IMR-90 (cell line): ENCODE data around the gene CADM1. TPM values are rescaled to one million over a fixed set of nuclear protein-coding genes. Genes with fewer than 3 reads are reported as not detected.

ENCODE experiments used
- ATAC-seq: fragments of 200-7000 bp; cut with Tn5 transposase; 2 replicates; pipeline ENCODE4 v1.9.1; 2020; ENCODE audit warnings: low read depth, mild to moderate bottlenecking, moderate library complexity
- BruUV-seq: library from RNA; stranded (reverse); fragments of 400-500 nt; replicated peaks from 2 replicates; lab custom pipeline; 2021; lab: Mats Ljungman, UMichigan
- CTCF ChIA-PET: fragments of 300-600 bp; formaldehyde crosslinking; extraction: SDS; loops from one replicate; lab custom pipeline; 2021; ENCODE audit warnings: antibody characterized with exemption; lab: Yijun Ruan, JAX
- POLR2A ChIA-PET: fragments of 300-600 bp; sonication (Branson Sonifier 250); formaldehyde crosslinking; loops from one replicate; lab custom pipeline; 2022; ENCODE audit warnings: antibody characterized with exemption; ENCODE audit not compliant: unreplicated experiment; lab: Charles Lee
- DNase-seq: peaks from one replicate; pipeline ENCODE4 v3.0.0; 2013
- H2AFZ ChIP-seq: replicated peaks from 2 replicates; pipeline ENCODE3; 2013; ENCODE audit warnings: low read length, mild to moderate bottlenecking; ENCODE audit not compliant: poor library complexity
- H2AK5ac ChIP-seq: 2 replicates; pipeline ENCODE4 v1.6.1; 2013; ENCODE audit warnings: low read depth, low read length, inconsistent platforms
- H2AK9ac ChIP-seq: replicated peaks from 2 replicates; pipeline ENCODE3; 2013; ENCODE audit warnings: mild to moderate bottlenecking, low read depth, low read length, moderate library complexity; ENCODE audit not compliant: poor library complexity
- H2BK120ac ChIP-seq: 2 replicates; pipeline ENCODE4 v1.6.1; 2013; ENCODE audit warnings: low read depth, low read length, inconsistent platforms
- H2BK15ac ChIP-seq: 3 replicates; pipeline ENCODE4 v1.6.1; 2013; ENCODE audit warnings: low read depth, low read length, inconsistent platforms
- H2BK20ac ChIP-seq: 2 replicates; pipeline ENCODE4 v1.6.1; 2013; ENCODE audit warnings: low read depth, mild to moderate bottlenecking, inconsistent platforms, low read length, moderate library complexity
- H2BK5ac ChIP-seq: 2 replicates; pipeline ENCODE4 v1.6.1; 2013; ENCODE audit warnings: mild to moderate bottlenecking, low read depth, low read length, inconsistent platforms; ENCODE audit not compliant: poor library complexity, severe bottlenecking
- H3K14ac ChIP-seq: replicated peaks from 2 replicates; pipeline ENCODE4 v1.6.1; 2013; ENCODE audit warnings: low read depth, low read length, inconsistent platforms
- H3K18ac ChIP-seq: 2 replicates; pipeline ENCODE4 v1.6.1; 2013; ENCODE audit warnings: low read depth, low read length, control low read depth
- H3K23ac ChIP-seq: 2 replicates; pipeline ENCODE4 v1.6.1; 2013; ENCODE audit warnings: low read depth, low read length, inconsistent platforms
- H3K27ac ChIP-seq: 2 replicates; pipeline ENCODE4 v1.5.1; 2013; ENCODE audit warnings: mild to moderate bottlenecking, control low read depth, low read length; ENCODE audit not compliant: insufficient read depth
- H3K27me3 ChIP-seq: 2 replicates; pipeline ENCODE4 v1.6.1; 2013; ENCODE audit warnings: low read length; ENCODE audit not compliant: control insufficient read depth, insufficient read depth
- H3K36me3 ChIP-seq: 2 replicates; pipeline ENCODE4 v1.6.1; 2013; ENCODE audit warnings: low read length, mixed read lengths; ENCODE audit not compliant: control insufficient read depth, insufficient read depth
- H3K4ac ChIP-seq: 2 replicates; pipeline ENCODE4 v1.6.1; 2013; ENCODE audit warnings: low read depth, low read length, inconsistent platforms
- H3K4me1 ChIP-seq: 2 replicates; pipeline ENCODE4 v1.6.1; 2013; ENCODE audit warnings: low read length, mixed read lengths; ENCODE audit not compliant: control insufficient read depth, insufficient read depth
- H3K4me2 ChIP-seq: 2 replicates; pipeline ENCODE4 v1.6.1; 2013; ENCODE audit warnings: low read depth, mild to moderate bottlenecking, control low read depth, low read length, moderate library complexity
- H3K4me3 ChIP-seq: 2 replicates; pipeline ENCODE4 v1.5.1; 2013; ENCODE audit warnings: low read depth, mild to moderate bottlenecking, control low read depth, low read length, moderate library complexity; ENCODE audit not compliant: insufficient read depth
- H3K56ac ChIP-seq: 2 replicates; pipeline ENCODE4 v1.6.1; 2013; ENCODE audit warnings: low read length, inconsistent platforms; ENCODE audit not compliant: insufficient read depth; ENCODE audit errors: extremely low read depth
- H3K79me1 ChIP-seq, 2 experiments: 2 replicates each; pipeline ENCODE4 v1.6.1; 2013; ENCODE audit warnings: low read length in 2 of 2, inconsistent platforms in 1 of 2, low read depth in 1 of 2
- H3K9ac ChIP-seq: 2 replicates; pipeline ENCODE4 v1.6.1; 2013; ENCODE audit warnings: low read depth, low read length, control low read depth
- H3K9me1 ChIP-seq: 2 replicates; pipeline ENCODE4 v1.6.1; 2013; ENCODE audit warnings: low read length, inconsistent platforms; ENCODE audit not compliant: insufficient read depth
- H3K9me3 ChIP-seq: 2 replicates; pipeline ENCODE4 v1.6.1; 2013; ENCODE audit warnings: low read length; ENCODE audit not compliant: control insufficient read depth, insufficient read depth
- H4K20me1 ChIP-seq: 2 replicates; pipeline ENCODE4 v1.6.1; 2013; ENCODE audit warnings: low read length, inconsistent platforms; ENCODE audit not compliant: insufficient read depth
- H4K5ac ChIP-seq: 2 replicates; pipeline ENCODE4 v1.6.1; 2013; ENCODE audit warnings: mild to moderate bottlenecking, low read depth, low read length, control low read depth
- H4K8ac ChIP-seq, 2 experiments: 2 replicates each; pipeline ENCODE4 v1.6.1; 2013; ENCODE audit warnings: low read depth in 2 of 2, low read length in 2 of 2, control low read depth in 1 of 2, inconsistent platforms in 1 of 2
- H4K91ac ChIP-seq: 2 replicates; pipeline ENCODE4 v1.6.1; 2013; ENCODE audit warnings: low read depth, low read length, inconsistent platforms; ENCODE audit not compliant: insufficient read depth
- BHLHE40 ChIP-seq: fragments of 150-350 bp; IDR thresholded peaks from 2 replicates; pipeline ENCODE4 v1.6.1; 2016; ENCODE audit warnings: mild to moderate bottlenecking, low read depth, low read length
- CEBPB ChIP-seq: IDR thresholded peaks from 2 replicates; pipeline ENCODE4 v1.6.1; 2012; ENCODE audit warnings: low read depth, low read length, improper control_type of control experiment
- MAZ ChIP-seq: IDR thresholded peaks from 2 replicates; pipeline ENCODE4 v1.6.1; 2012; ENCODE audit warnings: low read depth, mild to moderate bottlenecking, low read length, improper control_type of control experiment, moderate library complexity, borderline replicate concordance
- RAD21 ChIP-seq: IDR thresholded peaks from 2 replicates; pipeline ENCODE4 v1.6.1; 2012; ENCODE audit warnings: low read length, improper control_type of control experiment
- SMC3 ChIP-seq: fragments of 150-350 bp; IDR thresholded peaks from 2 replicates; pipeline ENCODE4 v1.6.1; 2016; ENCODE audit warnings: low read depth, mild to moderate bottlenecking, antibody characterized with exemption, low read length, moderate library complexity
- WGBS, 2 experiments: methylation state at CpG; one replicate each; pipeline versions ENCODE4 v1.1.5 to v1.1.7; 2013; ENCODE audit warnings: missing lambda C conversion rate in 2 of 2; ENCODE audit not compliant: insufficient read length in 1 of 2; ENCODE audit errors: extremely low coverage in 2 of 2; 5-methylcytosine and 5-hydroxymethylcytosine counted together
- dilution Hi-C: fragments of 300-500 bp; cut with HindIII; formaldehyde crosslinking; loops from one replicate; pipeline ENCODE4 v1.14.3; 2018; ENCODE audit warnings: low sequenced_read_pairs; ENCODE audit not compliant: unreplicated experiment
- in situ Hi-C: fragments of 300-500 bp; cut with MboI; formaldehyde crosslinking; loops from 3 replicates; pipeline ENCODE4 v1.14.3; 2019; ENCODE audit warnings: low sequenced_read_pairs, inconsistent platforms, mixed read lengths
- intact Hi-C: fragments of 100-400 bp; cut with micrococcal nuclease; formaldehyde crosslinking; loops from 2 replicates; pipeline ENCODE4 v1.10.0; 2022
- polyA plus RNA-seq, 3 experiments: library from polyadenylated mRNA; depleted of rRNA; stranded (reverse); fragments of >200 nt; gene quantifications; 2 replicates each; pipeline ENCODE4 v1.2.3, GENCODE V29; 2012; ENCODE audit warnings: low replicate concordance in 1 of 3
- total RNA-seq: library from RNA; depleted of rRNA; stranded (reverse); fragments of >200 nt; gene quantifications from 2 replicates; pipeline ENCODE4 v1.2.3, GENCODE V29; 2012
- TF ChIP-seq, protein P1 (sequence below): fragments of 150-350 bp; IDR thresholded peaks from 2 replicates; pipeline ENCODE4 v1.6.1; 2017; ENCODE audit warnings: mild to moderate bottlenecking, antibody characterized with exemption, low read length, low read depth

Gene CADM1
- total and polyA plus RNA-seq, 2 of the 4 experiments (the other 2 are of a cell fraction): 28.8 to 77.1 TPM

DNA sequence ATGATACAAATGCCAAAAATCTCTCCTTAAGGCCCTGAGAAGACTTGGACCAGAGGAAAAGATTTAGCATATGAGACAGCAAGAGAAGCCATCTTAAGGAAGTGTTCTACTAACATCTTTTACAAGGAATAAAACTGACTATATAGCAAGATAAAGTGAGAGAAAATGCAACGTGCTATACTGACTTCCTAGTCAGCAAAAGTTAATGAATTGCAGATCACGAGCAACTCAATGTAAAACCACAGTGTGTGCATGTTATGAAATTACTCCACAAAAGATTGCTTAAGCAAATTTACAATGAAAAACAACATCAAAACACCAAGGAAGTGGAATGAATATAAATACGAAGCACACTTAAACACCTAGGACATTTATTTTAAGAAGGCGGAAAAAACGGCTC is 187.5 kb downstream of the CADM1 start:
- Histone ChIP-seq H3K18ac (no peak overlapping the region), H2BK20ac (no peak overlapping the region), H3K9me1 (0 out of 2 replicates have a peak, but pooled peaks cover 3% of the 10 kb centered on the region), H3K27me3 (no peaks in the 10 kb centered on the region), H3K23ac (no peak overlapping the region), H3K9me3 (no peaks in the 10 kb centered on the region), H3K36me3 (no peaks in the 10 kb centered on the region), H2BK5ac (no peak overlapping the region), H3K9ac (no peak overlapping the region), H2AFZ (no peak overlapping the region), H3K4me3 (no peak overlapping the region), H3K14ac (no peak overlapping the region), H2AK5ac (no peak overlapping the region), H3K56ac (no peak overlapping the region), H4K91ac (no peak overlapping the region), H2BK15ac (no peak overlapping the region), H4K5ac (no peak overlapping the region), H4K8ac (no peak overlapping the region), H3K79me1 (no peaks in the 10 kb centered on the region), H3K4me1 (no peaks in the 10 kb centered on the region; the same call in 1 of the 2 replicates), H3K4me2 (no peak overlapping the region), H2AK9ac (no peak overlapping the region), H3K27ac (no peak overlapping the region), H3K4ac (no peak overlapping the region), H2BK120ac (no peak overlapping the region), H4K20me1 (no peaks in the 10 kb centered on the region)
- BruUV-seq: no TSS peak
- TF ChIP-seq SMC3 (no peak), MAZ (no peak), BHLHE40 (no peak), RAD21 (no peak), CEBPB (no peak)
- TF ChIP-seq, protein P1, sequence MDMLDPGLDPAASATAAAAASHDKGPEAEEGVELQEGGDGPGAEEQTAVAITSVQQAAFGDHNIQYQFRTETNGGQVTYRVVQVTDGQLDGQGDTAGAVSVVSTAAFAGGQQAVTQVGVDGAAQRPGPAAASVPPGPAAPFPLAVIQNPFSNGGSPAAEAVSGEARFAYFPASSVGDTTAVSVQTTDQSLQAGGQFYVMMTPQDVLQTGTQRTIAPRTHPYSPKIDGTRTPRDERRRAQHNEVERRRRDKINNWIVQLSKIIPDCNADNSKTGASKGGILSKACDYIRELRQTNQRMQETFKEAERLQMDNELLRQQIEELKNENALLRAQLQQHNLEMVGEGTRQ: no peak
- ATAC-seq: no peak
- ChIA-PET POLR2A (no interaction called here), CTCF (no interaction called here)
- no peak for DNase-seq
- dilution Hi-C loops (no loop called here), intact Hi-C loops (no loop called here), in situ Hi-C loops (no loop called here)
- no CpG with 5 or more reads among the region's 5 CpGs for WGBS, 2 experiments
